Mesenchymal stem cell (in vitro differentiated cells and primary cell): ENCODE measurements around the gene HIGD1C.

Experiments used
- DNase-seq: peaks from one replicate; pipeline ENCODE4 v3.0.0-alpha.2; 2013
- H2AFZ ChIP-seq: one replicate; pipeline ENCODE4 v1.6.1; 2013; ENCODE audit warnings: low read depth, mild to moderate bottlenecking, control low read depth, inconsistent platforms, low read length, moderate library complexity
- H2AK5ac ChIP-seq: 2 replicates; pipeline ENCODE4 v1.6.1; 2013; ENCODE audit warnings: low read length, moderate library complexity, mild to moderate bottlenecking, inconsistent platforms; ENCODE audit not compliant: severe bottlenecking
- H2BK120ac ChIP-seq: one replicate; pipeline ENCODE4 v1.6.1; 2013; ENCODE audit warnings: low read depth, mild to moderate bottlenecking, inconsistent platforms, low read length, moderate library complexity
- H2BK12ac ChIP-seq, 2 experiments: one replicate each; pipeline ENCODE4 v1.6.1; 2013; ENCODE audit warnings: inconsistent platforms in 2 of 2, low read length in 2 of 2, mild to moderate bottlenecking in 2 of 2, moderate library complexity in 2 of 2, control low read depth in 1 of 2
- H2BK15ac ChIP-seq: one replicate; pipeline ENCODE4 v1.6.1; 2013; ENCODE audit warnings: mild to moderate bottlenecking, low read depth, inconsistent platforms; ENCODE audit not compliant: poor library complexity, severe bottlenecking
- H2BK5ac ChIP-seq: 2 replicates; pipeline ENCODE4 v1.6.1; 2013; ENCODE audit warnings: low read depth, mild to moderate bottlenecking, low read length, control low read depth, inconsistent platforms; ENCODE audit not compliant: poor library complexity, severe bottlenecking
- H3K14ac ChIP-seq, 2 experiments: one replicate each; pipeline ENCODE4 v1.6.1; 2013; ENCODE audit warnings: inconsistent platforms in 2 of 2, low read length in 2 of 2, control low read depth in 1 of 2, mild to moderate bottlenecking in 1 of 2, moderate library complexity in 1 of 2
- H3K18ac ChIP-seq, 2 experiments: one replicate each; pipeline ENCODE4 v1.6.1; 2013; ENCODE audit warnings: inconsistent platforms in 2 of 2, low read length in 2 of 2, control low read depth in 1 of 2, low read depth in 1 of 2, mild to moderate bottlenecking in 1 of 2
- H3K23ac ChIP-seq, 2 experiments: one replicate each; pipeline ENCODE4 v1.6.1; 2013; ENCODE audit warnings: inconsistent platforms in 2 of 2, low read length in 2 of 2, mild to moderate bottlenecking in 2 of 2, moderate library complexity in 2 of 2, control low read depth in 1 of 2
- H3K27ac ChIP-seq: 2 replicates; pipeline ENCODE4 v1.5.1; 2013; ENCODE audit warnings: mild to moderate bottlenecking, moderate library complexity, low read length, control low read depth, inconsistent platforms; ENCODE audit not compliant: poor library complexity, severe bottlenecking
- H3K27me3 ChIP-seq, 2 experiments: 2 replicates each; pipeline versions ENCODE4 v1.6.1 to v1.7.0; 2013; ENCODE audit warnings: low read length in 2 of 2, mild to moderate bottlenecking in 2 of 2, moderate library complexity in 2 of 2, control low read depth in 1 of 2, inconsistent platforms in 1 of 2; ENCODE audit not compliant: control insufficient read depth in 1 of 2, insufficient read depth in 1 of 2
- H3K36me3 ChIP-seq, 2 experiments: 2 replicates each; pipeline versions ENCODE4 v1.6.1 to v1.7.0; 2013; ENCODE audit warnings: low read length in 2 of 2, control low read depth in 1 of 2, inconsistent platforms in 1 of 2, low read depth in 1 of 2, mild to moderate bottlenecking in 1 of 2; ENCODE audit not compliant: insufficient read depth in 2 of 2, control insufficient read depth in 1 of 2
- H3K4ac ChIP-seq, 2 experiments: one replicate each; pipeline ENCODE4 v1.6.1; 2013; ENCODE audit warnings: inconsistent platforms in 2 of 2, low read length in 2 of 2, mild to moderate bottlenecking in 2 of 2, moderate library complexity in 2 of 2, control low read depth in 1 of 2, low read depth in 1 of 2
- H3K4me1 ChIP-seq: 2 replicates; pipeline ENCODE4 v1.6.1; 2013; ENCODE audit warnings: low read depth, low read length, control low read depth; ENCODE audit not compliant: control insufficient read depth, insufficient read depth
- H3K4me2 ChIP-seq: 2 replicates; pipeline ENCODE4 v1.6.1; 2013; ENCODE audit warnings: low read length, mild to moderate bottlenecking, inconsistent platforms; ENCODE audit not compliant: poor library complexity, severe bottlenecking
- H3K4me3 ChIP-seq, 2 experiments: 2 replicates each; pipeline versions ENCODE4 v1.5.1 to v1.7.0; 2013; ENCODE audit warnings: low read length in 2 of 2, mild to moderate bottlenecking in 2 of 2, control low read depth in 1 of 2, low read depth in 1 of 2; ENCODE audit not compliant: insufficient read depth in 1 of 2
- H3K79me1 ChIP-seq: replicated peaks from 2 replicates; pipeline ENCODE4 v1.6.1; 2013; ENCODE audit warnings: mild to moderate bottlenecking, control low read depth, low read length, inconsistent platforms; ENCODE audit not compliant: poor library complexity, severe bottlenecking
- H3K9ac ChIP-seq: 2 replicates; pipeline ENCODE4 v1.7.0; 2013; ENCODE audit warnings: mild to moderate bottlenecking, low read length, moderate library complexity
- H3K9me3 ChIP-seq: 2 replicates; pipeline ENCODE4 v1.7.0; 2013; ENCODE audit warnings: mild to moderate bottlenecking, low read length; ENCODE audit not compliant: control insufficient read depth
- H4K8ac ChIP-seq: one replicate; pipeline ENCODE4 v1.6.1; 2013; ENCODE audit warnings: inconsistent platforms, mild to moderate bottlenecking, low read length, moderate library complexity
- H4K91ac ChIP-seq: one replicate; pipeline ENCODE4 v1.6.1; 2013; ENCODE audit warnings: mild to moderate bottlenecking, low read length, inconsistent platforms
- WGBS: methylation state at CpG from one replicate; pipeline ENCODE4 v1.1.7; 2013; ENCODE audit warnings: mixed read lengths; 5-methylcytosine and 5-hydroxymethylcytosine counted together

The HIGD1C gene

DNA sequence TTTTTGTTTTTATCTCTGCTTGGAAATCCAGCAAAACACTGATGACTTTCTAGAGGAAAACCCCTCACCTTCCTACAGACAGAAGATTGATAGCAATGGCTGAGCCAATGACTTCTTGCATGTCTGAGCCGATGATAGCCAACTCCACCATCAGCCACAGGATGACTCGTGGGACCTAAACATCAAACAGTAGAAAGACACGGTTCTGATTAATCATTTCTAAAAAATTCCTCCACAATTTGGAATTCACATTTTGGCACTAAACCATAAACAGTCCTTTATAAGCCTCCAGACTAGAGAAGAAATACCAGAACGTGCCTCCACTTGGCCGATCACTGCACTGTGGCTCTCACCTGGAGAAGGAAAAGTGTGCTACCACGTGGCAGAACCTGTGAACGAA is 47.9 kb downstream of the HIGD1C start:
- H3K14ac ChIP-seq, result no peak overlapping the region
- H3K4me3 ChIP-seq, result no peak overlapping the region
- H2BK15ac ChIP-seq, result no peak overlapping the region

DNA sequence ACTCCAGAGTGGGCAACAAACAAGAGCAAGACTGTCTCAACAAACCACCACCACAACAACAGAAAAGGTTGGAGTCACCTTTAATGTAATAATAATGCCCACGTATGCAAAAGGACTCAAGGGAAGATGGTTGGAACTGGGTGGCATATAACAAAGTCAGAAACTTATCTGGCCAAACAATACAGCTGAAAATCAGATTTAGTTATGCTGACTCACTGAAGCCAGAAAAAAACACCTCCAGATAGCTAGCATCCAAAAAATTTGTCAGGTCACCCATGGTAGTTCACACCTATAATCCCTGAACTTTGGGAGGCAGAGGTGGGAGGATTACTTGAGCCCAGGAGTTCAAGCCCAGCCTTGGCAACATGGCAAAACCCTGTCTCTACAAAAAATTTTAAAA is 49.5 kb downstream of the HIGD1C start:
- H2BK15ac ChIP-seq, result no peak overlapping the region
- no peak overlapping the region for H4K8ac ChIP-seq
- no peaks in the 10 kb centered on the region for H3K27me3 ChIP-seq
- H3K79me1 ChIP-seq, result peaks cover 24% of the 10 kb centered on the region
- H3K4me3 ChIP-seq, result no peak overlapping the region
- H3K9me3 ChIP-seq, result no peaks in the 10 kb centered on the region
- DNase-seq, result no peak
- H2AK5ac ChIP-seq, result no peak overlapping the region
- H2BK12ac ChIP-seq, result no peak overlapping the region
- no peak overlapping the region for H3K14ac ChIP-seq
- no peak overlapping the region for H2AFZ ChIP-seq
- no peak overlapping the region for H2BK120ac ChIP-seq
- H3K23ac ChIP-seq, result no peak overlapping the region
- H3K4me2 ChIP-seq, result no peak overlapping the region
- WGBS, result 100% methylated on average over 1 of the region's 1 CpG
- no peak overlapping the region for H3K27ac ChIP-seq
- H4K91ac ChIP-seq, result no peak overlapping the region
- H3K9ac ChIP-seq, result no peak overlapping the region
- peaks cover 2% of the 10 kb centered on the region for H3K4me1 ChIP-seq
- peaks cover 25 to 59% of the 10 kb centered on the region in 2 experiments for H3K36me3 ChIP-seq
- no peak overlapping the region for H3K18ac ChIP-seq
- H3K4ac ChIP-seq, result no peak overlapping the region
- no peak overlapping the region for H2BK5ac ChIP-seq

More for the DNA sequence above, 47.9 kb downstream of the HIGD1C start:
- Histone ChIP-seq H2BK5ac (no peak overlapping the region), H3K4me1 (peaks cover 2% of the 10 kb centered on the region), H3K79me1 (peaks cover 24% of the 10 kb centered on the region), H2AFZ (no peak overlapping the region), H3K18ac (no peak overlapping the region), H4K8ac (no peak overlapping the region), H4K91ac (no peak overlapping the region), H3K23ac (no peak overlapping the region), H3K36me3 (peaks cover 29 to 59% of the 10 kb centered on the region in 2 experiments), H3K9ac (no peak overlapping the region), H3K4ac (no peak overlapping the region), H2AK5ac (no peak overlapping the region), H3K9me3 (no peaks in the 10 kb centered on the region), H3K27ac (no peak overlapping the region), H3K27me3 (no peaks in the 10 kb centered on the region), H2BK12ac (no peak overlapping the region), H3K4me2 (no peak overlapping the region), H2BK120ac (no peak overlapping the region)
- DNase-seq, result no peak
- WGBS, result 68% methylated on average over 5 of the region's 7 CpGs

DNA sequence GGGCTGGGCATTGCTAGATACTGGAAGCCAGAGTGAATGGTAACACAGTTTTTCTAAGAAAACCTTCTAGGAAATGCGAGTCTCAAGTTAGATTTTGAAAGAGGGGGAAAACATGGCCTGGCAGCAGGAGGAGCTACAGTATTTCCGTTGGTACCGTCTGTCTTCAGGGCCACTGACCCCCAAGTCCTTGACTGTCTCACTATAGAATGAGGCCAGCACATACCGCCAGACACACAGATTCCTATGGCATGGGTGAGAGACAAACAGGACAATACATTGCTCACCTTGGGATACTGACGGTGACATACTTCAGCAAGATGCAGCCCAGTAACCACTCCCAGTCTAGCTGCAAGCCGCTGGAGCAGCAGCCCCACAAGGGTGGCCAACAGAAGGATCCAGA is 52.2 kb downstream of the HIGD1C start:
- H2BK12ac ChIP-seq, result no peak overlapping the region
- no peak overlapping the region for H3K18ac ChIP-seq

DNA sequence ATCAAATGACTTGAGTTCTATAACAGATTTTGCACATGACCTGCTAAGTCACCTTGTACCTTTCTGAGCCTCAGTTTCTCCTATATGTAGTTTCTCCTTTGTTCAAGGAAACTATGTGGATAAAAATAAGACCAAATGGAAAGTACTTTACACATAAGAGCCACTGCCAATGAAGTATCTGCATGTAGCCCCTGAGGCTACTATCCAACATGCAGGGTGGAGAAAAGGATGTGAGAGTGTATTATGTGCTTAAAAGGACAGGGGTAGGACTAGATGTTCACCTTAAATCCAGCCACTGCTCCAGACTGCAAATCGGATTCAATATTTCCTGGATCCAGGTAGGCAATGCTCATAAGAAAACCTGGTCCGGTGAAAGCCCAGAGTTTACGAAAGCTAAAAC is 52.7 kb downstream of the HIGD1C start:
- Histone ChIP-seq H3K4ac (no peak overlapping the region), H3K27me3 (no peaks in the 10 kb centered on the region), H3K4me3 (no peak overlapping the region), H4K8ac (no peak overlapping the region), H3K9me3 (no peaks in the 10 kb centered on the region), H2BK15ac (no peak overlapping the region), H2BK5ac (no peak overlapping the region), H2AK5ac (no peak overlapping the region), H3K14ac (no peak overlapping the region), H3K27ac (no peak overlapping the region), H2BK12ac (no peak overlapping the region), H3K9ac (no peak overlapping the region), H2AFZ (no peak overlapping the region), H3K4me1 (peaks cover 2% of the 10 kb centered on the region), H3K18ac (no peak overlapping the region), H3K4me2 (no peak overlapping the region), H3K79me1 (peaks cover 38% of the 10 kb centered on the region), H3K23ac (no peak overlapping the region), H2BK120ac (no peak overlapping the region), H4K91ac (no peak overlapping the region), H3K36me3 (peaks cover 33 to 50% of the 10 kb centered on the region in 2 experiments)
- no peak for DNase-seq
- WGBS, result 82% methylated on average over 3 of the region's 3 CpGs

More for the DNA sequence above, 52.2 kb downstream of the HIGD1C start:
- Histone ChIP-seq H3K9ac (no peak overlapping the region), H3K4me3 (no peak overlapping the region), H2AFZ (no peak overlapping the region), H3K23ac (no peak overlapping the region), H3K36me3 (peaks cover 33 to 53% of the 10 kb centered on the region in 2 experiments), H4K8ac (no peak overlapping the region), H3K27ac (no peak overlapping the region), H3K4me2 (no peak overlapping the region), H3K27me3 (no peaks in the 10 kb centered on the region), H2AK5ac (no peak overlapping the region), H3K4me1 (peaks cover 2% of the 10 kb centered on the region), H3K9me3 (no peaks in the 10 kb centered on the region), H2BK5ac (no peak overlapping the region), H3K79me1 (peaks cover 33% of the 10 kb centered on the region), H3K14ac (no peak overlapping the region), H2BK15ac (no peak overlapping the region), H3K4ac (no peak overlapping the region), H2BK120ac (no peak overlapping the region), H4K91ac (no peak overlapping the region)
- WGBS, result 96% methylated on average over 6 of the region's 6 CpGs
- DNase-seq, result no peak
